ENCODE results near the gene CALU. TPM values are rescaled to one million over a fixed set of nuclear protein-coding genes. Genes with fewer than 3 reads are reported as not detected.

The CALU gene
- total RNA-seq, 2 experiments from 2014 or later = 34.3 to 36.3 TPM

GRCh38 chr7:128788446-128789412 lies 49.6 kb downstream of the CALU start:
- no peak overlapping the region for H3K4me3 Mint-ChIP-seq
- no peaks in the 10 kb centered on the region for H3K9me3 Mint-ChIP-seq
- DNase-seq = no peak
- H3K36me3 Mint-ChIP-seq (ENCODE audit: low read depth) = no peaks in the 10 kb centered on the region
- no peak overlapping the region for H3K27ac Mint-ChIP-seq
- peaks cover 9% of the 10 kb centered on the region for H3K4me1 Mint-ChIP-seq
- POLR2A ChIA-PET = no interaction called here
- CTCF ChIA-PET = no interaction called here
- peaks cover 40% of the 10 kb centered on the region for H3K27me3 Mint-ChIP-seq

- Mint-ChIP-seq H3K27ac (no peak overlapping the region), H3K9me3 (no peaks in the 10 kb centered on the region), H3K4me1 (peaks cover 9% of the 10 kb centered on the region), H3K27me3 (peaks cover 37% of the 10 kb centered on the region), H3K4me3 (peak overlapping the region; percentile 74), H3K36me3 (ENCODE audit: low read depth) (no peaks in the 10 kb centered on the region)
- CTCF ChIA-PET = no interaction called here
- POLR2A ChIA-PET = interaction anchor here (1.3 kb wide), 1 partner anchor 51 kb away, joined by 4 read pairs; the partner anchor contains the start of gene CALU
- no peak for DNase-seq
These were observed 51.3 kb downstream of the CALU start for GRCh38 chr7:128790315-128791041.

- POLR2A ChIA-PET = interaction anchor here (1.3 kb wide), 1 partner anchor 52 kb away, joined by 4 read pairs; the partner anchor contains the start of gene CALU
- Mint-ChIP-seq H3K9me3 (no peaks in the 10 kb centered on the region), H3K27me3 (peaks cover 30% of the 10 kb centered on the region), H3K4me3 (peak within 1 kb of the TSS; percentile 77), H3K27ac (no peak within 1 kb of the TSS), H3K4me1 (peaks cover 9% of the 10 kb centered on the region), H3K36me3 (ENCODE audit: low read depth) (no peaks in the 10 kb centered on the region)
- peak; percentile 82 for DNase-seq
- CTCF ChIA-PET = no interaction called here
These were observed 52.2 kb downstream of the CALU start, which contains the start of gene CCDC136 for GRCh38 chr7:128791121-128791971. Gene CCDC136, plus strand, starts transcription at chr7:128791968. Its CDS starts 444 bp downstream, at chr7:128792412.

GRCh38 chr7:128791972-128792327 lies 52.8 kb downstream of the CALU start:
- Mint-ChIP-seq H3K36me3 (ENCODE audit: low read depth) (no peaks in the 10 kb centered on the region), H3K27ac (no peak overlapping the region), H3K4me3 (peak overlapping the region; percentile 77), H3K9me3 (no peaks in the 10 kb centered on the region), H3K4me1 (peaks cover 9% of the 10 kb centered on the region), H3K27me3 (peaks cover 30% of the 10 kb centered on the region)
- POLR2A ChIA-PET = interaction anchor here (1.3 kb wide), 1 partner anchor 53 kb away, joined by 4 read pairs; the partner anchor contains the start of gene CALU
- no peak for DNase-seq
- CTCF ChIA-PET = no interaction called here

GRCh38 chr7:128792471-128793180 lies 53.5 kb downstream of the CALU start:
- peaks cover 26% of the 10 kb centered on the region for H3K27me3 Mint-ChIP-seq
- ChIA-PET POLR2A (interaction anchor here (0.6 kb wide), 1 partner anchor 263 kb away, joined by 3 read pairs; the partner anchor contains the start of gene TNPO3), CTCF (no interaction called here)
- DNase-seq = no peak
- no peaks in the 10 kb centered on the region for H3K36me3 Mint-ChIP-seq (ENCODE audit: low read depth)
- H3K4me1 Mint-ChIP-seq = peaks cover 9% of the 10 kb centered on the region
- H3K27ac Mint-ChIP-seq = no peak overlapping the region
- no peaks in the 10 kb centered on the region for H3K9me3 Mint-ChIP-seq
- H3K4me3 Mint-ChIP-seq = peak overlapping the region; percentile 47

- Mint-ChIP-seq H3K4me3 (no peak overlapping the region), H3K27ac (no peak overlapping the region), H3K36me3 (ENCODE audit: low read depth) (no peaks in the 10 kb centered on the region), H3K4me1 (peaks cover 9% of the 10 kb centered on the region), H3K9me3 (no peaks in the 10 kb centered on the region), H3K27me3 (peaks cover 22% of the 10 kb centered on the region)
- DNase-seq = no peak
- ChIA-PET POLR2A (no interaction called here), CTCF (interaction anchor here (1.6 kb wide), 1 partner anchor 9 kb away, joined by 4 read pairs; no protein-coding TSS in a partner anchor)
These were observed 54.0 kb downstream of the CALU start for GRCh38 chr7:128793181-128793547.

GRCh38 chr7:128794020-128794419 lies 54.9 kb downstream of the CALU start:
- no peak overlapping the region for H3K27ac Mint-ChIP-seq
- H3K4me3 Mint-ChIP-seq = no peak overlapping the region
- POLR2A ChIA-PET = interaction anchor here (0.8 kb wide), 1 partner anchor 69 kb away, joined by 3 read pairs; the partner anchor contains the start of gene ATP6V1F
- H3K27me3 Mint-ChIP-seq = peaks cover 15% of the 10 kb centered on the region
- H3K9me3 Mint-ChIP-seq = no peaks in the 10 kb centered on the region
- H3K36me3 Mint-ChIP-seq (ENCODE audit: low read depth) = no peaks in the 10 kb centered on the region
- CTCF ChIA-PET = interaction anchor here (1.1 to 1.6 kb wide), 2 partner anchors 8 to 89 kb away, joined by 3 to 4 read pairs; no protein-coding TSS in a partner anchor
- DNase-seq = peak; percentile 37
- H3K4me1 Mint-ChIP-seq = peaks cover 9% of the 10 kb centered on the region

- Mint-ChIP-seq H3K27ac (no peak overlapping the region), H3K4me3 (no peak overlapping the region), H3K36me3 (ENCODE audit: low read depth) (no peaks in the 10 kb centered on the region), H3K27me3 (peaks cover 11% of the 10 kb centered on the region), H3K4me1 (peaks cover 9% of the 10 kb centered on the region), H3K9me3 (no peaks in the 10 kb centered on the region)
- ChIA-PET CTCF (interaction anchor here (1.1 to 1.6 kb wide), 2 partner anchors 8 to 89 kb away, joined by 3 to 4 read pairs; no protein-coding TSS in a partner anchor), POLR2A (interaction anchor here (0.8 kb wide), 1 partner anchor 69 kb away, joined by 3 read pairs; the partner anchor contains the start of gene ATP6V1F)
- DNase-seq = no peak
These were observed 55.3 kb downstream of the CALU start for GRCh38 chr7:128794436-128794835.

- H3K36me3 Mint-ChIP-seq (ENCODE audit: low read depth) = no peaks in the 10 kb centered on the region
- no peak overlapping the region for H3K27ac Mint-ChIP-seq
- no peak overlapping the region for H3K4me3 Mint-ChIP-seq
- no peaks in the 10 kb centered on the region for H3K9me3 Mint-ChIP-seq
- H3K27me3 Mint-ChIP-seq = peaks cover 4% of the 10 kb centered on the region
- POLR2A ChIA-PET = interaction anchor here (0.6 to 0.8 kb wide), 2 partner anchors 25 to 68 kb away, joined by 3 read pairs; partner anchors contain the start of gene ATP6V1F
- CTCF ChIA-PET = interaction anchor here (1.1 to 1.2 kb wide), 2 partner anchors 88 to 89 kb away, joined by 3 read pairs; no protein-coding TSS in a partner anchor
- peaks cover 7% of the 10 kb centered on the region for H3K4me1 Mint-ChIP-seq
- DNase-seq = no peak
These were observed 56.0 kb downstream of the CALU start for GRCh38 chr7:128795129-128795528.

- Mint-ChIP-seq H3K9me3 (no peaks in the 10 kb centered on the region), H3K4me1 (peaks cover 3% of the 10 kb centered on the region), H3K27me3 (no peaks in the 10 kb centered on the region), H3K36me3 (ENCODE audit: low read depth) (no peaks in the 10 kb centered on the region), H3K4me3 (no peak overlapping the region), H3K27ac (no peak overlapping the region)
- ChIA-PET POLR2A (no interaction called here), CTCF (interaction anchor here (1.2 kb wide), 1 partner anchor 87 kb away, joined by 3 read pairs; no protein-coding TSS in a partner anchor)
- no peak for DNase-seq
These were observed 57.2 kb downstream of the CALU start for GRCh38 chr7:128796327-128796726.

GRCh38 chr7:128799451-128799850 lies 60.3 kb downstream of the CALU start:
- ChIA-PET CTCF (no interaction called here), POLR2A (no interaction called here)
- no peak overlapping the region for H3K27ac Mint-ChIP-seq
- H3K9me3 Mint-ChIP-seq = no peaks in the 10 kb centered on the region
- H3K4me1 Mint-ChIP-seq = no peaks in the 10 kb centered on the region
- no peak for DNase-seq
- H3K27me3 Mint-ChIP-seq = no peaks in the 10 kb centered on the region
- H3K36me3 Mint-ChIP-seq (ENCODE audit: low read depth) = no peaks in the 10 kb centered on the region
- no peak overlapping the region for H3K4me3 Mint-ChIP-seq

GRCh38 chr7:128800567-128800966 lies 61.4 kb downstream of the CALU start:
- Mint-ChIP-seq H3K27ac (no peak overlapping the region), H3K4me3 (no peak overlapping the region), H3K27me3 (no peaks in the 10 kb centered on the region), H3K9me3 (no peaks in the 10 kb centered on the region), H3K36me3 (ENCODE audit: low read depth) (no peaks in the 10 kb centered on the region), H3K4me1 (no peaks in the 10 kb centered on the region)
- DNase-seq = no peak
- CTCF ChIA-PET = interaction anchor here (0.8 kb wide), 1 partner anchor 53 kb away, joined by 3 read pairs; no protein-coding TSS in a partner anchor
- POLR2A ChIA-PET = no interaction called here
